HEK293 (cell line): ENCODE measurements around the gene FRMD4A.

Source experiments
- CTCF ChIA-PET: fragments of 350-600 bp; formaldehyde crosslinking; extraction: SDS; loops from one replicate; lab custom pipeline; 2021; ENCODE audit warnings: antibody characterized with exemption; lab: Yijun Ruan, JAX
- POLR2A ChIA-PET: fragments of 300-600 bp; formaldehyde crosslinking; extraction: SDS; loops from one replicate; lab custom pipeline; 2020; ENCODE audit warnings: antibody characterized with exemption, inconsistent platforms; lab: Yijun Ruan, JAX
- H3K27ac ChIP-seq: fragments of 200-500 bp; sonication (Bioruptor generic); 2 replicates; pipeline ENCODE4 v1.5.1; 2014; ENCODE audit warnings: low read depth, low read length, control low read depth, inconsistent platforms; ENCODE audit errors: extremely low read depth
- H3K36me3 ChIP-seq, 2 experiments: fragments of 200-500 bp in 1 of 2; sonication (Bioruptor generic) in 1 of 2; 1 replicate in 1 of 2; 2 replicates in 1 of 2; pipeline ENCODE4 v1.5.1; 2014 to 2017; ENCODE audit warnings: inconsistent platforms in 2 of 2, low read length in 2 of 2; ENCODE audit not compliant: control insufficient read depth in 2 of 2, insufficient read depth in 1 of 2
- H3K4me1 ChIP-seq: fragments of 200-500 bp; sonication (Bioruptor generic); 2 replicates; pipeline ENCODE4 v1.5.1; 2014; ENCODE audit warnings: mild to moderate bottlenecking, low read length, inconsistent platforms; ENCODE audit not compliant: control insufficient read depth, insufficient read depth
- H3K4me3 ChIP-seq: 2 replicates; pipeline ENCODE4 v1.5.1; 2011; ENCODE audit warnings: low read depth, mild to moderate bottlenecking, control low read depth, low read length, moderate library complexity
- H3K9me3 ChIP-seq: fragments of 200-500 bp; sonication (Bioruptor generic); 2 replicates; pipeline ENCODE4 v1.5.1; 2014; ENCODE audit warnings: low read depth, low read length, inconsistent platforms; ENCODE audit not compliant: control insufficient read depth, insufficient read depth
- ZFHX2 ChIP-seq: fragments of 450-650 bp; formaldehyde crosslinking; conservative IDR thresholded peaks from 2 replicates; pipeline ENCODE4 v1.5.1; 2016; ENCODE audit warnings: missing biosample characterization, missing genetic modification characterization
- ZFP69B ChIP-seq: fragments of 450-650 bp; formaldehyde crosslinking; IDR thresholded peaks from 2 replicates; pipeline ENCODE4 v1.5.1; 2016; ENCODE audit warnings: missing biosample characterization, missing genetic modification characterization
- ZIC2 ChIP-seq: fragments of 450-650 bp; formaldehyde crosslinking; IDR thresholded peaks from 2 replicates; pipeline ENCODE4 v1.5.1; 2016; ENCODE audit warnings: missing biosample characterization, missing genetic modification characterization
- ZNF114 ChIP-seq: fragments of 450-650 bp; formaldehyde crosslinking; IDR thresholded peaks from 2 replicates; pipeline ENCODE4 v1.5.0; 2017; ENCODE audit warnings: missing biosample characterization, missing genetic modification characterization
- ZNF214 ChIP-seq: fragments of 450-650 bp; formaldehyde crosslinking; IDR thresholded peaks from 2 replicates; pipeline ENCODE4 v1.5.1; 2017; ENCODE audit warnings: missing biosample characterization, mild to moderate bottlenecking, missing genetic modification characterization, borderline replicate concordance
- ZNF394 ChIP-seq: fragments of 450-650 bp; formaldehyde crosslinking; IDR thresholded peaks from 2 replicates; pipeline ENCODE4 v1.5.1; 2016; ENCODE audit warnings: missing biosample characterization, missing genetic modification characterization, mild to moderate bottlenecking, moderate library complexity, borderline replicate concordance
- ZNF561 ChIP-seq: fragments of 450-650 bp; IDR thresholded peaks from 2 replicates; pipeline ENCODE4 v1.5.1; 2018; ENCODE audit warnings: missing biosample characterization, missing genetic modification characterization, borderline replicate concordance
- ZNF670 ChIP-seq: fragments of 450-650 bp; formaldehyde crosslinking; IDR thresholded peaks from 2 replicates; pipeline ENCODE4 v1.5.1; 2016; ENCODE audit warnings: missing biosample characterization, missing genetic modification characterization, low read depth
- ZNF776 ChIP-seq: fragments of 450-650 bp; formaldehyde crosslinking; IDR thresholded peaks from 2 replicates; pipeline ENCODE4 v1.5.0; 2017; ENCODE audit warnings: missing biosample characterization, missing genetic modification characterization, borderline replicate concordance
- ZSCAN16 ChIP-seq: fragments of 450-650 bp; formaldehyde crosslinking; IDR thresholded peaks from 2 replicates; pipeline ENCODE4 v1.5.1; 2016; ENCODE audit warnings: missing biosample characterization, missing genetic modification characterization
- TF ChIP-seq, protein P1 (sequence below): fragments of 450-650 bp; formaldehyde crosslinking; IDR thresholded peaks from 2 replicates; pipeline ENCODE4 v1.5.1; 2016; ENCODE audit warnings: missing biosample characterization, missing genetic modification characterization, borderline replicate concordance
- TF ChIP-seq, protein P2 (sequence below): fragments of 450-650 bp; formaldehyde crosslinking; IDR thresholded peaks from 2 replicates; pipeline ENCODE4 v1.5.1; 2016; ENCODE audit warnings: missing biosample characterization, missing genetic modification characterization
- TF ChIP-seq, protein P3 (sequence below): fragments of 450-650 bp; formaldehyde crosslinking; IDR thresholded peaks from 2 replicates; pipeline ENCODE4 v1.5.1; 2016; ENCODE audit warnings: missing biosample characterization, missing genetic modification characterization

Gene FRMD4A

DNA sequence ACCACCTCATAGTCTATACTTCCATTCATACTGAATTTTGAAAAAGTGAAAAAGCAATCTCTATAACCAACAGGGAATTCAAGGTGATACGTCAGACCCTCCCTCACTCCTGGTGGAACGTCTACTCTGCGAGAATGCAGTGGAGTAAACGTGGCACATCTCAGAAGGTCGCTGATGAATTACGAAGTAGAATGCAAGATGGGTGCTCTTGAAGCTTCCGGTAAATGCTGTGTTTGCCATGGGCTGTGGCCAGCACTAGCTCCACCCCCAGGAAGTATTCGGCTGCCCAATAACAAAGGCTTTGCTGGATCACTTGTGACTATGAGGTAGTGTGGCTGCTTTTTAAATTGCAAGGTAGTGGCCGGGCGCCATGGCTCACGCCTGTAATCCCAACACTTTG is 517.9 kb downstream of the FRMD4A start:
- Histone ChIP-seq H3K9me3 (no peaks in the 10 kb centered on the region), H3K36me3 (no peaks in the 10 kb centered on the region), H3K4me3 (no peak overlapping the region), H3K4me1 (no peaks in the 10 kb centered on the region), H3K27ac (no peak overlapping the region)
- CTCF ChIA-PET: no interaction called here
- TF ChIP-seq ZNF214: no peak
- TF ChIP-seq, protein P1, sequence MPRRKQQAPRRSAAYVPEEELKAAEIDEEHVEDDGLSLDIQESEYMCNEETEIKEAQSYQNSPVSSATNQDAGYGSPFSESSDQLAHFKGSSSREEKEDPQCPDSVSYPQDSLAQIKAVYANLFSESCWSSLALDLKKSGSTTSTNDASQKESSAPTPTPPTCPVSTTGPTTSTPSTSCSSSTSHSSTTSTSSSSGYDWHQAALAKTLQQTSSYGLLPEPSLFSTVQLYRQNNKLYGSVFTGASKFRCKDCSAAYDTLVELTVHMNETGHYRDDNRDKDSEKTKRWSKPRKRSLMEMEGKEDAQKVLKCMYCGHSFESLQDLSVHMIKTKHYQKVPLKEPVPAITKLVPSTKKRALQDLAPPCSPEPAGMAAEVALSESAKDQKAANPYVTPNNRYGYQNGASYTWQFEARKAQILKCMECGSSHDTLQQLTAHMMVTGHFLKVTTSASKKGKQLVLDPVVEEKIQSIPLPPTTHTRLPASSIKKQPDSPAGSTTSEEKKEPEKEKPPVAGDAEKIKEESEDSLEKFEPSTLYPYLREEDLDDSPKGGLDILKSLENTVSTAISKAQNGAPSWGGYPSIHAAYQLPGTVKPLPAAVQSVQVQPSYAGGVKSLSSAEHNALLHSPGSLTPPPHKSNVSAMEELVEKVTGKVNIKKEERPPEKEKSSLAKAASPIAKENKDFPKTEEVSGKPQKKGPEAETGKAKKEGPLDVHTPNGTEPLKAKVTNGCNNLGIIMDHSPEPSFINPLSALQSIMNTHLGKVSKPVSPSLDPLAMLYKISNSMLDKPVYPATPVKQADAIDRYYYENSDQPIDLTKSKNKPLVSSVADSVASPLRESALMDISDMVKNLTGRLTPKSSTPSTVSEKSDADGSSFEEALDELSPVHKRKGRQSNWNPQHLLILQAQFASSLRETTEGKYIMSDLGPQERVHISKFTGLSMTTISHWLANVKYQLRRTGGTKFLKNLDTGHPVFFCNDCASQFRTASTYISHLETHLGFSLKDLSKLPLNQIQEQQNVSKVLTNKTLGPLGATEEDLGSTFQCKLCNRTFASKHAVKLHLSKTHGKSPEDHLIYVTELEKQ: no peak
- POLR2A ChIA-PET: interaction anchor here (0.6 kb wide), 1 partner anchor 31 kb away, joined by 3 read pairs; no protein-coding TSS in a partner anchor

GRCh38 chr10:13810568-13810967 is 520.2 kb downstream of the FRMD4A start:
- Histone ChIP-seq H3K4me3 (no peak overlapping the region), H3K27ac (no peak overlapping the region), H3K36me3 (no peaks in the 10 kb centered on the region), H3K9me3 (no peaks in the 10 kb centered on the region), H3K4me1 (no peaks in the 10 kb centered on the region)
- POLR2A ChIA-PET: no interaction called here
- CTCF ChIA-PET: no interaction called here
- TF ChIP-seq ZNF670 (tag by site-specific recombination): no peak
- no peak for TF ChIP-seq ZNF776 (tag by site-specific recombination)
- no peak for TF ChIP-seq ZSCAN16
- no peak for TF ChIP-seq ZNF561 (tag by site-specific recombination)
- TF ChIP-seq, protein P2, sequence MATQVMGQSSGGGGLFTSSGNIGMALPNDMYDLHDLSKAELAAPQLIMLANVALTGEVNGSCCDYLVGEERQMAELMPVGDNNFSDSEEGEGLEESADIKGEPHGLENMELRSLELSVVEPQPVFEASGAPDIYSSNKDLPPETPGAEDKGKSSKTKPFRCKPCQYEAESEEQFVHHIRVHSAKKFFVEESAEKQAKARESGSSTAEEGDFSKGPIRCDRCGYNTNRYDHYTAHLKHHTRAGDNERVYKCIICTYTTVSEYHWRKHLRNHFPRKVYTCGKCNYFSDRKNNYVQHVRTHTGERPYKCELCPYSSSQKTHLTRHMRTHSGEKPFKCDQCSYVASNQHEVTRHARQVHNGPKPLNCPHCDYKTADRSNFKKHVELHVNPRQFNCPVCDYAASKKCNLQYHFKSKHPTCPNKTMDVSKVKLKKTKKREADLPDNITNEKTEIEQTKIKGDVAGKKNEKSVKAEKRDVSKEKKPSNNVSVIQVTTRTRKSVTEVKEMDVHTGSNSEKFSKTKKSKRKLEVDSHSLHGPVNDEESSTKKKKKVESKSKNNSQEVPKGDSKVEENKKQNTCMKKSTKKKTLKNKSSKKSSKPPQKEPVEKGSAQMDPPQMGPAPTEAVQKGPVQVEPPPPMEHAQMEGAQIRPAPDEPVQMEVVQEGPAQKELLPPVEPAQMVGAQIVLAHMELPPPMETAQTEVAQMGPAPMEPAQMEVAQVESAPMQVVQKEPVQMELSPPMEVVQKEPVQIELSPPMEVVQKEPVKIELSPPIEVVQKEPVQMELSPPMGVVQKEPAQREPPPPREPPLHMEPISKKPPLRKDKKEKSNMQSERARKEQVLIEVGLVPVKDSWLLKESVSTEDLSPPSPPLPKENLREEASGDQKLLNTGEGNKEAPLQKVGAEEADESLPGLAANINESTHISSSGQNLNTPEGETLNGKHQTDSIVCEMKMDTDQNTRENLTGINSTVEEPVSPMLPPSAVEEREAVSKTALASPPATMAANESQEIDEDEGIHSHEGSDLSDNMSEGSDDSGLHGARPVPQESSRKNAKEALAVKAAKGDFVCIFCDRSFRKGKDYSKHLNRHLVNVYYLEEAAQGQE (tag by site-specific recombination): no peak
- TF ChIP-seq ZIC2 (tag by site-specific recombination): no peak

GRCh38 chr10:13809427-13809826 is 521.3 kb downstream of the FRMD4A start:
- no peaks in the 10 kb centered on the region for H3K36me3 ChIP-seq
- TF ChIP-seq, protein P3, sequence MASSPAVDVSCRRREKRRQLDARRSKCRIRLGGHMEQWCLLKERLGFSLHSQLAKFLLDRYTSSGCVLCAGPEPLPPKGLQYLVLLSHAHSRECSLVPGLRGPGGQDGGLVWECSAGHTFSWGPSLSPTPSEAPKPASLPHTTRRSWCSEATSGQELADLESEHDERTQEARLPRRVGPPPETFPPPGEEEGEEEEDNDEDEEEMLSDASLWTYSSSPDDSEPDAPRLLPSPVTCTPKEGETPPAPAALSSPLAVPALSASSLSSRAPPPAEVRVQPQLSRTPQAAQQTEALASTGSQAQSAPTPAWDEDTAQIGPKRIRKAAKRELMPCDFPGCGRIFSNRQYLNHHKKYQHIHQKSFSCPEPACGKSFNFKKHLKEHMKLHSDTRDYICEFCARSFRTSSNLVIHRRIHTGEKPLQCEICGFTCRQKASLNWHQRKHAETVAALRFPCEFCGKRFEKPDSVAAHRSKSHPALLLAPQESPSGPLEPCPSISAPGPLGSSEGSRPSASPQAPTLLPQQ (tag by site-specific recombination): peak; percentile 65; the same call in 1 of the 2 replicates
- no peak for TF ChIP-seq ZNF561 (tag by site-specific recombination)
- TF ChIP-seq ZFHX2 (tag by site-specific recombination): peak; percentile 19; the same call in 1 of the 2 replicates
- TF ChIP-seq ZNF214: no peak
- 0 out of 2 replicates have a peak, but pooled peaks have one; percentile 46 for TF ChIP-seq ZFP69B
- TF ChIP-seq ZNF394: no peak
- TF ChIP-seq ZNF114 (tag by site-specific recombination): no peak
- TF ChIP-seq, all 188 proteins: peak for 3
- Histone ChIP-seq H3K27ac (no peak overlapping the region), H3K9me3 (no peaks in the 10 kb centered on the region), H3K4me1 (no peaks in the 10 kb centered on the region), H3K4me3 (no peak overlapping the region)
- CTCF ChIA-PET: interaction anchor here (0.6 kb wide), 1 partner anchor 272 kb away, joined by 3 read pairs; no protein-coding TSS in a partner anchor
- POLR2A ChIA-PET: no interaction called here
